Measurements from ENCODE around the gene SLC25A23. TPM values are rescaled to one million over a fixed set of nuclear protein-coding genes. Genes with fewer than 3 reads are reported as not detected.
A peak's percentile ranks its signal among the peaks of the same experiment; 100 is the strongest.

SLC25A23 gene
- total RNA-seq, 1 experiment from 2014 or later, result 42.9 TPM

DNA sequence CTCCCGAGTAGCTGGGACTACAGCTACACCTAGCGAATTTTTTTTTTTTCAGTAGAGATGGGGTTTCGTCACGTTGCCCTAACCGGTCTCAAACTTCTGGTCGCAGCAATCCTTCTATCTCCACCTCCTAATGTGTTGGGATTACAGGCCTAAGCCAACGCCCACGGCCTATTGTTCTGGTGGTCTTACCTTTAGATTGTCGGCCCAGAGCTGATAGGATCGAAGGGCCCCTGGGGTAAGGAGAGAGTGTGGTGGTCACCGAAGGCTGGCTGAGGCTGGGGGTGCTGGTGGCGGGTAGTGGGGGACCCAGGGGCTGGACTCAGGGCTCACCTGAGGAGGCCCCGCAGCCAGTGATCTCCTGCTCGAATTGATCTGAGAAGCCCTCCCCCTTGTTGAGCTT is 11.5 kb upstream of the SLC25A23 start:
- 0 out of 5 replicates have a peak overlapping the region, but pooled peaks of 1 of the 2 experiments have one; percentile 32 for H3K4me3 Mint-ChIP-seq
- no peaks in the 10 kb centered on the region for H3K9me3 ChIP-seq (ENCODE audit: control insufficient read depth, low read depth, low read length)
- no peak overlapping the region for H3K56ac ChIP-seq (ENCODE audit: insufficient read length, low read depth, low read length)
- no peak overlapping the region for H2BK15ac ChIP-seq (ENCODE audit: low read depth, low read length)
- H3K18ac ChIP-seq (ENCODE audit: insufficient read length, low read depth, low read length), result no peak overlapping the region
- H3K36me3 Mint-ChIP-seq (ENCODE audit: insufficient read depth in 1 of 3, low read depth in 3 of 3), result peaks cover 0 to 20% (median 14%) of the 10 kb centered on the region in 3 experiments; a peak in 6 of 7 replicates
- H3K27ac Mint-ChIP-seq, result peak overlapping the region in 2 of 3 experiments; percentile 39 to 61; a peak in 2 of 7 replicates
- H3K23me2 ChIP-seq (ENCODE audit: insufficient read length, low read depth, low read length, poor library complexity, severe bottlenecking), result peaks cover 10% of the 10 kb centered on the region
- H2BK20ac ChIP-seq (ENCODE audit: low read depth, low read length, poor library complexity, severe bottlenecking), result no peak overlapping the region
- no peak overlapping the region for H3K27ac ChIP-seq (ENCODE audit: insufficient read length, low read depth, low read length)
- no peak overlapping the region for H3K9ac ChIP-seq (ENCODE audit: extremely low read depth, insufficient read length, low read length)
- H2AFZ ChIP-seq (ENCODE audit: low read length), result no peak overlapping the region
- WGBS (ENCODE audit: extremely low coverage, insufficient read length, low lambda C conversion rate), result no CpG with 5 or more reads among the region's 14 CpGs
- H4K5ac ChIP-seq (ENCODE audit: insufficient read length, low read depth, low read length), result no peak overlapping the region
- H3K27me3 Mint-ChIP-seq (ENCODE audit: low read depth), result peaks cover 17% of the 10 kb centered on the region
- H3K79me1 ChIP-seq (ENCODE audit: insufficient read depth, low read depth, low read length, poor library complexity, severe bottlenecking), result no peaks in the 10 kb centered on the region
- H3K4me1 Mint-ChIP-seq, result peaks cover 9 to 25% of the 10 kb centered on the region in 2 experiments
- H3K14ac ChIP-seq (ENCODE audit: insufficient read depth, low read length), result no peak overlapping the region
- no peaks in the 10 kb centered on the region; the same call in 1 of the 2 replicates for H3K27me3 ChIP-seq (ENCODE audit: insufficient read depth, low read length)
- H4K91ac ChIP-seq (ENCODE audit: insufficient read length, low read depth, low read length), result no peak overlapping the region
- no peak overlapping the region for H2BK12ac ChIP-seq (ENCODE audit: insufficient read length, low read depth, low read length)
- H4K20me1 ChIP-seq (ENCODE audit: control insufficient read depth, insufficient read depth, insufficient read length), result no peaks in the 10 kb centered on the region
- no peak overlapping the region for H3K4ac ChIP-seq (ENCODE audit: low read depth, low read length)
- no peaks in the 10 kb centered on the region for H3K9me3 Mint-ChIP-seq
- TF ChIP-seq, protein P1, sequence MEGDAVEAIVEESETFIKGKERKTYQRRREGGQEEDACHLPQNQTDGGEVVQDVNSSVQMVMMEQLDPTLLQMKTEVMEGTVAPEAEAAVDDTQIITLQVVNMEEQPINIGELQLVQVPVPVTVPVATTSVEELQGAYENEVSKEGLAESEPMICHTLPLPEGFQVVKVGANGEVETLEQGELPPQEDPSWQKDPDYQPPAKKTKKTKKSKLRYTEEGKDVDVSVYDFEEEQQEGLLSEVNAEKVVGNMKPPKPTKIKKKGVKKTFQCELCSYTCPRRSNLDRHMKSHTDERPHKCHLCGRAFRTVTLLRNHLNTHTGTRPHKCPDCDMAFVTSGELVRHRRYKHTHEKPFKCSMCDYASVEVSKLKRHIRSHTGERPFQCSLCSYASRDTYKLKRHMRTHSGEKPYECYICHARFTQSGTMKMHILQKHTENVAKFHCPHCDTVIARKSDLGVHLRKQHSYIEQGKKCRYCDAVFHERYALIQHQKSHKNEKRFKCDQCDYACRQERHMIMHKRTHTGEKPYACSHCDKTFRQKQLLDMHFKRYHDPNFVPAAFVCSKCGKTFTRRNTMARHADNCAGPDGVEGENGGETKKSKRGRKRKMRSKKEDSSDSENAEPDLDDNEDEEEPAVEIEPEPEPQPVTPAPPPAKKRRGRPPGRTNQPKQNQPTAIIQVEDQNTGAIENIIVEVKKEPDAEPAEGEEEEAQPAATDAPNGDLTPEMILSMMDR (conservative IDR thresholded peaks at IDR 0.05), result no peak
- no peak overlapping the region for H3K4me2 ChIP-seq (ENCODE audit: insufficient read depth, insufficient read length, low read length)
- no peak overlapping the region for H2BK5ac ChIP-seq (ENCODE audit: insufficient read length, low read length)
- H3K23ac ChIP-seq (ENCODE audit: insufficient read length, low read depth, low read length), result no peak overlapping the region
- no peaks in the 10 kb centered on the region for H3K79me2 ChIP-seq (ENCODE audit: insufficient read depth, low read length)
- no peak overlapping the region for H2BK120ac ChIP-seq (ENCODE audit: low read depth, low read length, poor library complexity, severe bottlenecking)
- H3K4me1 ChIP-seq (ENCODE audit: insufficient read depth, low read length), result no peaks in the 10 kb centered on the region
- no peak overlapping the region for H2AK5ac ChIP-seq (ENCODE audit: insufficient read length, low read length)
- no peak for DNase-seq
- H3T11ph ChIP-seq (ENCODE audit: low read length), result no peak overlapping the region
- no peak overlapping the region for H4K8ac ChIP-seq (replicated peaks; ENCODE audit: insufficient read length, low read depth, low read length)

Data from H9 (cell line).